CD4-positive, CD25-positive, alpha-beta regulatory T cell (primary cell): ENCODE data around the gene GALT. TPM values are rescaled to one million over a fixed set of nuclear protein-coding genes. Genes with fewer than 3 reads are reported as not detected.

Experiments used
- ATAC-seq, 2 donors: fragments of 150-1000 bp; cut with Tn5 transposase; one replicate each; pipeline ENCODE4 v1.10.0; 2021; ENCODE audit warnings: low read depth in 2 of 2, moderate number of reproducible peaks in 2 of 2, moderate library complexity in 1 of 2
- DNase-seq, 3 donors: peaks; one replicate each; pipeline versions ENCODE4 v3.0.0 to v3.0.0-alpha.2; 2012 to 2022; ENCODE audit warnings: mixed read lengths in 1 of 3
- H3K27ac ChIP-seq: one replicate; pipeline ENCODE4 v1.7.0; 2013; ENCODE audit warnings: mild to moderate bottlenecking, low read length; ENCODE audit not compliant: insufficient read depth, poor library complexity, severe bottlenecking
- H3K27me3 ChIP-seq: one replicate; pipeline ENCODE4 v1.7.0; 2013; ENCODE audit warnings: low read length; ENCODE audit not compliant: control insufficient read depth, insufficient read depth
- H3K36me3 ChIP-seq: one replicate; pipeline ENCODE4 v1.7.0; 2013; ENCODE audit warnings: mild to moderate bottlenecking, low read length, moderate library complexity; ENCODE audit not compliant: control insufficient read depth, insufficient read depth
- H3K4me1 ChIP-seq: 2 replicates; pipeline ENCODE4 v1.7.0; 2013; ENCODE audit warnings: mild to moderate bottlenecking, low read length; ENCODE audit not compliant: insufficient read depth, control insufficient read depth, poor library complexity, severe bottlenecking
- H3K4me3 ChIP-seq: one replicate; pipeline ENCODE4 v1.7.0; 2013; ENCODE audit warnings: low read depth, mild to moderate bottlenecking, low read length, moderate library complexity
- H3K9me3 ChIP-seq, 2 experiments: 1 replicate in 1 of 2; 2 replicates in 1 of 2; pipeline ENCODE4 v1.7.0; 2013; ENCODE audit warnings: low read length in 2 of 2, mild to moderate bottlenecking in 1 of 2, moderate library complexity in 1 of 2; ENCODE audit not compliant: control insufficient read depth in 2 of 2
- H3K27ac Mint-ChIP-seq, 3 donors: one replicate each; pipeline ENCODE4 v1.8.0; 2020 to 2022; ENCODE audit warnings: mild to moderate bottlenecking in 3 of 3, mixed read lengths in 3 of 3, moderate library complexity in 2 of 3
- H3K27me3 Mint-ChIP-seq: one replicate; pipeline ENCODE4 v1.8.0; 2022; ENCODE audit warnings: mild to moderate bottlenecking, mixed read lengths
- H3K36me3 Mint-ChIP-seq: one replicate; pipeline ENCODE4 v1.8.0; 2020; ENCODE audit warnings: mixed read lengths
- H3K4me1 Mint-ChIP-seq, 4 donors: one replicate each; pipeline ENCODE4 v1.8.0; 2020 to 2022; ENCODE audit warnings: mixed read lengths in 4 of 4, mild to moderate bottlenecking in 1 of 4
- H3K4me3 Mint-ChIP-seq, 4 donors: one replicate each; pipeline ENCODE4 v1.8.0; 2020 to 2022; ENCODE audit warnings: mild to moderate bottlenecking in 4 of 4, mixed read lengths in 4 of 4, moderate library complexity in 3 of 4
- H3K9me3 Mint-ChIP-seq, 7 donors: one replicate each; pipeline ENCODE4 v1.8.0; 2020 to 2022; ENCODE audit warnings: mixed read lengths in 7 of 7, mild to moderate bottlenecking in 3 of 7, moderate library complexity in 2 of 7
- polyA plus RNA-seq, 4 donors: library from polyadenylated mRNA; unstranded; fragments of 300-500 nt; fragmentation: Illumina TruSeq; gene quantifications; one replicate each; pipeline ENCODE4 v1.2.3, GENCODE V29; 2021
- total RNA-seq: library from RNA; stranded (reverse); gene quantifications from one replicate; pipeline ENCODE4 v1.2.3, GENCODE V29; 2022

GALT gene
- total and polyA plus RNA-seq, 5 donors from 2014 or later: 56.1 to 222 (median 61.1) TPM

DNA sequence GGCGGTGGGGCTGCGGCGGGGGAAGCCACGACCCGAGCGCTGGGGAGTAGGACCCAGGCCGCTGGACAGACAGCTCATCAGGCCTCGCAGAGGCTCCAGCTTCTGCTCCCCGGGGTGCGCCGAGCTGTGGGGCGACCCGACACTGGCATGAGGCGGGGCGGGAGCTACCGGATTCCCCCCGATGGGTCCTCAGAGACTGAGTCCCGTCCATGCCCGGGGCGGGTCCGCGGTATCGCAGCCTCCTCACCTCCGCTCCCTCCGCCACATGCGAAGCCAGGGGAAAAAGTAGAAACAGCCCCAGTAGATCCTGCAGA, 18.5 kb downstream of the GALT start:
- Histone ChIP-seq H3K27ac (peak overlapping the region; percentile 98), H3K27me3 (no peaks in the 10 kb centered on the region), H3K36me3 (no peaks in the 10 kb centered on the region), H3K4me3 (no peak overlapping the region), H3K9me3 (peaks cover 2 to 7% of the 10 kb centered on the region in 2 experiments), H3K4me1 (peaks cover 37% of the 10 kb centered on the region)
- no peak for DNase-seq
- H3K27me3 Mint-ChIP-seq: peaks cover 5% of the 10 kb centered on the region
- peak in 1 of 2 donors; percentile 7 for ATAC-seq
- peak overlapping the region; percentile 97 to 98 (median 97) for H3K27ac Mint-ChIP-seq
- peaks cover 10 to 64% (median 36%) of the 10 kb centered on the region in 4 donors for H3K4me1 Mint-ChIP-seq
- peak overlapping the region; percentile 85 to 94 (median 93) for H3K4me3 Mint-ChIP-seq
- peaks cover 0 to 7% (median 3%) of the 10 kb centered on the region in 7 donors for H3K9me3 Mint-ChIP-seq
- H3K36me3 Mint-ChIP-seq: peaks cover 18% of the 10 kb centered on the region

DNA sequence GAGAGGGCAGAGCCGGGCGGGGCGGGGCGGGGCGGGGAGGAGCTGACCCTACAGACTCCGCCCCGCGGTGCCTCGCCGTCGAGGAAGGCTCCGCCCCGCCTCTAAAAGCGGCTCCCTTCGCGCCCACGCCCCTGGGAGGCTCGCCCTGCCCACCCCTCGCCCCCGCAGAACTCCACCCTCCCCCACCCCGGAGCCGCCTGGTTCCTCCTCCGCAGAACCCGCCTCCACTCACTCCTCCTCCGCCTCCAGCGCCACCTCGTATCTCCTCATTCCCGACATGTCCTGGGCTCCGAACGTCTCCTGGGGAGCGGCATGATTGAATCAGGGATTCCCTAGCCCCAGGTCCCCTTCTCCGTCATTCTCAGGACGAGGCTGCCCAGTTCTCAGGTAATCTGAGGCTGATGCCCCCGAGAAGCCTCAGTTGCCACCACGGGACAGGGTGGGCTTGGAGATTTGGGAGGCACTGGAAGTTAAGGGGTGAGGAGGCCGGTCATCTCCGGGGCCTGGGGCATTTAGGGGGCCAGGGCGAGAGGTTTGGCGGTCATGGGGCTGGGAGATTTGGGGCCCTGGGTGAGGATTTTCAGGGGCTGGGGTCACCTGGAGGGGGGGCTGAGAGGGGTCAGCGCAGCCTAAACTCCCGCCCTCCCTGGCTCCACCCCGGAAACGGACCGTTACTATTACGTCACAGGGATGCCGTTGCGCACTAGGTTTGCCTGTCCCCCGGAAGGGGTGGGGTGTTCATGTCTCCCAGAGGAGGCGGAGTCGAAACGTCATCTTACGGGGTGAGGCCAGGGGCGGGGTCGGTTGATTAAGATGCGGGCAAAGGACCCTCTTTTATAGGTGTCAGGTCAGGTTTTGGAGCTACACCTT, 19.1 kb downstream of the GALT start:
- peaks cover 37% of the 10 kb centered on the region for H3K4me1 ChIP-seq
- H3K27me3 ChIP-seq: no peaks in the 10 kb centered on the region
- Mint-ChIP-seq H3K4me3 (peak overlapping the region; percentile 85 to 99 (median 94)), H3K9me3 (peaks cover 0 to 8% (median 3%) of the 10 kb centered on the region in 7 donors), H3K36me3 (peaks cover 15% of the 10 kb centered on the region), H3K27me3 (peaks cover 5% of the 10 kb centered on the region), H3K27ac (peak overlapping the region; percentile 83 to 98 (median 97)), H3K4me1 (peaks cover 10 to 62% (median 35%) of the 10 kb centered on the region in 4 donors)
- peak overlapping the region; percentile 98 for H3K27ac ChIP-seq
- H3K9me3 ChIP-seq: peaks cover 2 to 7% of the 10 kb centered on the region in 2 experiments
- DNase-seq (peak; percentile 85 to 94 (median 86)), ATAC-seq (peak; percentile 81)
- peak overlapping the region; percentile 75 for H3K4me3 ChIP-seq
- H3K36me3 ChIP-seq: no peaks in the 10 kb centered on the region

- Mint-ChIP-seq H3K4me1 (peaks cover 5 to 27% (median 6%) of the 10 kb centered on the region in 4 donors), H3K9me3 (peaks cover 0 to 9% (median 3%) of the 10 kb centered on the region in 7 donors), H3K36me3 (peaks cover 9% of the 10 kb centered on the region), H3K27me3 (peaks cover 5% of the 10 kb centered on the region), H3K27ac (no peak overlapping the region), H3K4me3 (peak overlapping the region in 1 of 4 donors; percentile 63)
- H3K9me3 ChIP-seq: peaks cover 2 to 7% of the 10 kb centered on the region in 2 experiments
- H3K4me3 ChIP-seq: no peak overlapping the region
- H3K27me3 ChIP-seq: no peaks in the 10 kb centered on the region
- H3K36me3 ChIP-seq: no peaks in the 10 kb centered on the region
- H3K4me1 ChIP-seq: peaks cover 4% of the 10 kb centered on the region
- ATAC-seq (no peak), DNase-seq (no peak)
- no peak overlapping the region for H3K27ac ChIP-seq
Measured at GRCh38 chr9:34669809-34670562, 23.5 kb downstream of the GALT start.

GRCh38 chr9:34671307-34671706, 24.8 kb downstream of the GALT start:
- Histone ChIP-seq H3K9me3 (peaks cover 2 to 7% of the 10 kb centered on the region in 2 experiments), H3K4me1 (no peaks in the 10 kb centered on the region), H3K27me3 (no peaks in the 10 kb centered on the region), H3K4me3 (no peak overlapping the region), H3K27ac (no peak overlapping the region), H3K36me3 (no peaks in the 10 kb centered on the region)
- Mint-ChIP-seq H3K27me3 (no peaks in the 10 kb centered on the region), H3K9me3 (peaks cover 0 to 9% (median 3%) of the 10 kb centered on the region in 7 donors), H3K27ac (no peak overlapping the region), H3K4me1 (peaks cover 0 to 20% (median 3%) of the 10 kb centered on the region in 4 donors), H3K4me3 (no peak overlapping the region), H3K36me3 (peaks cover 9% of the 10 kb centered on the region)
- DNase-seq (no peak), ATAC-seq (no peak)

DNA sequence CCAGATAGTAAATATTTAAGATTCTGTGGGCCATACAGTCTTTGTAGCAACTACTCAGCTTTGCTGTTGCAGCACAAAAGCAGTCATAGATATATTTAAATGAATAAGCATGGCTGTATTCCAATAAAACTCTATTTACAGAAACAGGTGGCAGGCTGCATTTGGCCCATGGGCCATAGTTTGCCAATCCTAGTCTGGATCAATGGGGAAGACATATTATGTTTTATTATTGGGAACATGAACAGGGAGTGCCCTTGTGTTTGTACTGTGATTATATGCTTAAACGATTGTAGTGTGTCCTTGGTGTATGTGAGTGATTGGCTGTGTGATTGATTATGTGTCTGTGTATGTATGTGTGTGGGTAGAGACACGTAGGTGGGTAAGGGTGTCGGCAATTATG, 28.0 kb downstream of the GALT start:
- DNase-seq (no peak), ATAC-seq (no peak)
- H3K36me3 ChIP-seq: no peaks in the 10 kb centered on the region
- no peak overlapping the region for H3K27ac ChIP-seq
- H3K9me3 ChIP-seq: peaks cover 0 to 4% of the 10 kb centered on the region in 2 experiments
- Mint-ChIP-seq H3K9me3 (peaks cover 0 to 4% (median 0%) of the 10 kb centered on the region in 7 donors), H3K27me3 (no peaks in the 10 kb centered on the region), H3K4me1 (peaks cover 0 to 5% (median 3%) of the 10 kb centered on the region in 4 donors), H3K27ac (no peak overlapping the region), H3K36me3 (peaks cover 7% of the 10 kb centered on the region), H3K4me3 (no peak overlapping the region)
- H3K4me1 ChIP-seq: no peaks in the 10 kb centered on the region
- no peaks in the 10 kb centered on the region for H3K27me3 ChIP-seq
- H3K4me3 ChIP-seq: no peak overlapping the region

- H3K27ac Mint-ChIP-seq: no peak overlapping the region
Measured at GRCh38 chr9:34675048-34675714, 28.7 kb downstream of the GALT start.

DNA sequence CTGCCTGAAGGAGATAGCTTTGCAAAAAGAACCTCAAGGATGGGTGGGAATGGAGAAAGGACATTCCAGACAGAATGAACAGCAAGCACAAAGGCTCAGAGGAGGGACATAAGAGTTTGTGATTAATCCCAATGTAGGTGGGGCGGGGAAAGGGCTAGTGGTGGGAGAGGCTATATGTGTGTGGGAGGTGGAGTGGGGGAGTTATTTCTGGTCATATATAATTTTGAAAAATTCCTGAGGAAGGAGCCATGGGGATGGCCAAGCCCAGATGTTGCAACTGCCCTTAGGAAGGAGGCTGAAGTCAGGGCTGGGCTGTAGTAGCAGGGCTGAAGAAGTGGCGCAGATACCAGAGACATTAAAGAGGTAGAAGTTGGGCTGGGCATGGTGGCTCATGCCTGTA, 29.4 kb downstream of the GALT start:
- H3K36me3 Mint-ChIP-seq: peaks cover 3% of the 10 kb centered on the region
- Histone ChIP-seq H3K27me3 (no peaks in the 10 kb centered on the region), H3K4me3 (no peak overlapping the region), H3K4me1 (no peaks in the 10 kb centered on the region), H3K36me3 (no peaks in the 10 kb centered on the region), H3K27ac (no peak overlapping the region), H3K9me3 (no peaks in the 10 kb centered on the region)
- H3K9me3 Mint-ChIP-seq: peaks cover 0 to 2% (median 0%) of the 10 kb centered on the region in 7 donors
- no peak for ATAC-seq
- H3K27ac Mint-ChIP-seq: peak overlapping the region in 1 of 3 donors; percentile 63
- H3K4me1 Mint-ChIP-seq: peaks cover 0 to 5% (median 3%) of the 10 kb centered on the region in 4 donors
- H3K4me3 Mint-ChIP-seq: no peak overlapping the region
- no peaks in the 10 kb centered on the region for H3K27me3 Mint-ChIP-seq
- DNase-seq: no peak

More at GRCh38 chr9:34675048-34675714, 28.7 kb downstream of the GALT start:
- Histone ChIP-seq H3K27me3 (no peaks in the 10 kb centered on the region), H3K4me1 (no peaks in the 10 kb centered on the region), H3K9me3 (no peaks in the 10 kb centered on the region), H3K36me3 (no peaks in the 10 kb centered on the region), H3K4me3 (no peak overlapping the region), H3K27ac (no peak overlapping the region)
- ATAC-seq: peak in 1 of 2 donors; percentile 71
- no peaks in the 10 kb centered on the region for H3K27me3 Mint-ChIP-seq
- DNase-seq: peak; percentile 25 to 65 (median 32)
- peaks cover 3% of the 10 kb centered on the region for H3K36me3 Mint-ChIP-seq
- no peak overlapping the region for H3K4me3 Mint-ChIP-seq
- H3K4me1 Mint-ChIP-seq: peaks cover 0 to 5% (median 3%) of the 10 kb centered on the region in 4 donors
- peaks cover 0 to 4% (median 0%) of the 10 kb centered on the region in 7 donors for H3K9me3 Mint-ChIP-seq
